SK-N-MC (cell line): ENCODE data around the gene NTRK2.

Experiments used
- EZH2 ChIP-seq: fragments of 200-600 bp; sonication (generic); IDR thresholded peaks from one replicate; pipeline ENCODE4 v1.6.1; 2017; ENCODE audit warnings: antibody characterized with exemption
- FOXP2 ChIP-seq: optimal IDR thresholded peaks from 2 replicates; pipeline ENCODE3; 2011; ENCODE audit warnings: mild to moderate bottlenecking, moderate library complexity; ENCODE audit not compliant: insufficient read depth; ENCODE audit errors: extremely low read length, control extremely low read depth
- POLR2AphosphoS5 ChIP-seq: IDR thresholded peaks from 2 replicates; pipeline ENCODE4 v1.6.1; 2012; ENCODE audit warnings: mild to moderate bottlenecking, low read depth, low read length, borderline replicate concordance

GRCh38 chr9:84655447-84655846 is 14.1 kb upstream of the NTRK2 start:
- no peak for TF ChIP-seq EZH2
- TF ChIP-seq POLR2AphosphoS5, result no peak
- no peak for TF ChIP-seq FOXP2
